Transverse colon (tissue), 3 donors: ENCODE data around the gene RIMS1.

ENCODE experiments used
- POLR2A ChIP-seq: fragments of 450-650 bp; IDR thresholded peaks from one replicate; pipeline ENCODE4 v1.6.1; 2016; ENCODE audit warnings: antibody characterized with exemption, mild to moderate bottlenecking, moderate library complexity
- TF ChIP-seq, protein P1 (sequence below), 5 experiments: fragments of 200-600 bp in 3 of 5; fragments of 450-650 bp in 2 of 5; sonication (generic) in 3 of 5; IDR thresholded peaks; 1 replicate in 2 of 5; 2 replicates in 3 of 5; pipeline ENCODE4 v1.5.1; 2016 to 2017; ENCODE audit warnings: antibody characterized with exemption in 5 of 5, inconsistent platforms in 3 of 5, mild to moderate bottlenecking in 2 of 5, moderate library complexity in 1 of 5

DNA sequence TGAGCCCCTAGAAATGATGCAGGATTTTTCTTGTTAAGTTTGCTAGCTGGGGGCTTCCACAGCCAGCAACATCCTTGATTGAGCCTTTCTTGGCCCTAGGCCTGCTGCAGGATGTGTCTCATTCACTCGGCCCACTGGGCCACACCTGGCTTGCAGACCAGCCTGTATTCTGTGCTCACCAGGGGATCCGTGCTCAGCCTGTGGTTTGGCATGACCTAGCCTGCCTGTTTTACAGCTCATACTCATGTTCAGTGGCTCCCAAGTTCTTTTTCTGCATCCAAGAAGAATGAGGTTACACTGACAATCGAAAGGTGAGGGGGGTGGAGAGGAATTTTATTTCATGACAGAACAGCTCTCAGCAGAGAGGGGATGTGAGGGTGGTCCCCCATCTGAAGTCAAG, 263.4 kb downstream of the RIMS1 start:
- TF ChIP-seq, protein P1, sequence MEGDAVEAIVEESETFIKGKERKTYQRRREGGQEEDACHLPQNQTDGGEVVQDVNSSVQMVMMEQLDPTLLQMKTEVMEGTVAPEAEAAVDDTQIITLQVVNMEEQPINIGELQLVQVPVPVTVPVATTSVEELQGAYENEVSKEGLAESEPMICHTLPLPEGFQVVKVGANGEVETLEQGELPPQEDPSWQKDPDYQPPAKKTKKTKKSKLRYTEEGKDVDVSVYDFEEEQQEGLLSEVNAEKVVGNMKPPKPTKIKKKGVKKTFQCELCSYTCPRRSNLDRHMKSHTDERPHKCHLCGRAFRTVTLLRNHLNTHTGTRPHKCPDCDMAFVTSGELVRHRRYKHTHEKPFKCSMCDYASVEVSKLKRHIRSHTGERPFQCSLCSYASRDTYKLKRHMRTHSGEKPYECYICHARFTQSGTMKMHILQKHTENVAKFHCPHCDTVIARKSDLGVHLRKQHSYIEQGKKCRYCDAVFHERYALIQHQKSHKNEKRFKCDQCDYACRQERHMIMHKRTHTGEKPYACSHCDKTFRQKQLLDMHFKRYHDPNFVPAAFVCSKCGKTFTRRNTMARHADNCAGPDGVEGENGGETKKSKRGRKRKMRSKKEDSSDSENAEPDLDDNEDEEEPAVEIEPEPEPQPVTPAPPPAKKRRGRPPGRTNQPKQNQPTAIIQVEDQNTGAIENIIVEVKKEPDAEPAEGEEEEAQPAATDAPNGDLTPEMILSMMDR (IDR thresholded peaks at IDR 0.05) = no peak
- TF ChIP-seq POLR2A = no peak
